Activated CD8-positive, alpha-beta T cell treated with anti-CD3 and anti-CD28 coated beads for 36 hours (primary cell): ENCODE results near the gene CLIC3. TPM values are rescaled to one million over a fixed set of nuclear protein-coding genes. Genes with fewer than 3 reads are reported as not detected.
A peak's percentile ranks its signal among the peaks of the same experiment; 100 is the strongest.
"Not testable (repeated sequence)": the region's sequence is repeated elsewhere in the genome, so short reads cannot be mapped to it uniquely, and the experiment has no call there.

Source experiments
- ATAC-seq: fragments of 200-7000 bp; cut with Tn5 transposase; one replicate; pipeline ENCODE4 v1.10.0; 2021; ENCODE audit warnings: mild to moderate bottlenecking, moderate library complexity
- CTCF ChIA-PET: fragments of 350-600 bp; sonication (Branson Sonifier 250); formaldehyde crosslinking; loops from one replicate; lab custom pipeline; 2021; ENCODE audit warnings: antibody characterized with exemption; lab: Charles Lee
- POLR2A ChIA-PET: fragments of 350-600 bp; sonication (Branson Sonifier 250); formaldehyde crosslinking; loops from one replicate; lab custom pipeline; 2021; ENCODE audit warnings: antibody characterized with exemption; lab: Charles Lee
- DNase-seq: peaks from one replicate; pipeline ENCODE4 v3.0.0-alpha.2; 2020
- H3K27ac Mint-ChIP-seq: one replicate; pipeline ENCODE4 v1.8.0; 2021; ENCODE audit warnings: mild to moderate bottlenecking, mixed read lengths
- H3K27me3 Mint-ChIP-seq: one replicate; pipeline ENCODE4 v1.8.0; 2021; ENCODE audit warnings: mixed read lengths
- H3K36me3 Mint-ChIP-seq: one replicate; pipeline ENCODE4 v1.8.0; 2021; ENCODE audit warnings: low read depth, mixed read lengths
- H3K4me1 Mint-ChIP-seq: one replicate; pipeline ENCODE4 v1.8.0; 2021; ENCODE audit warnings: low read depth, mixed read lengths
- H3K4me3 Mint-ChIP-seq: one replicate; pipeline ENCODE4 v1.8.0; 2021; ENCODE audit warnings: mild to moderate bottlenecking, moderate library complexity, mixed read lengths
- H3K9me3 Mint-ChIP-seq: one replicate; pipeline ENCODE4 v1.8.0; 2021; ENCODE audit warnings: mixed read lengths
- CTCF ChIP-seq: fragments of 200-600 bp; IDR thresholded peaks from one replicate; pipeline ENCODE4 v1.8.0; 2022; ENCODE audit warnings: antibody characterized with exemption, mild to moderate bottlenecking
- intact Hi-C: fragments of 100-400 bp; cut with micrococcal nuclease; formaldehyde crosslinking; loops from one replicate; pipeline ENCODE4 v1.10.0; 2022
- total RNA-seq, 2 experiments: library from RNA; stranded (reverse); gene quantifications; one replicate each; pipeline ENCODE4 v1.2.3, GENCODE V29; 2021

CLIC3 gene
- total RNA-seq, 2 experiments from 2014 or later, result not detected

DNA sequence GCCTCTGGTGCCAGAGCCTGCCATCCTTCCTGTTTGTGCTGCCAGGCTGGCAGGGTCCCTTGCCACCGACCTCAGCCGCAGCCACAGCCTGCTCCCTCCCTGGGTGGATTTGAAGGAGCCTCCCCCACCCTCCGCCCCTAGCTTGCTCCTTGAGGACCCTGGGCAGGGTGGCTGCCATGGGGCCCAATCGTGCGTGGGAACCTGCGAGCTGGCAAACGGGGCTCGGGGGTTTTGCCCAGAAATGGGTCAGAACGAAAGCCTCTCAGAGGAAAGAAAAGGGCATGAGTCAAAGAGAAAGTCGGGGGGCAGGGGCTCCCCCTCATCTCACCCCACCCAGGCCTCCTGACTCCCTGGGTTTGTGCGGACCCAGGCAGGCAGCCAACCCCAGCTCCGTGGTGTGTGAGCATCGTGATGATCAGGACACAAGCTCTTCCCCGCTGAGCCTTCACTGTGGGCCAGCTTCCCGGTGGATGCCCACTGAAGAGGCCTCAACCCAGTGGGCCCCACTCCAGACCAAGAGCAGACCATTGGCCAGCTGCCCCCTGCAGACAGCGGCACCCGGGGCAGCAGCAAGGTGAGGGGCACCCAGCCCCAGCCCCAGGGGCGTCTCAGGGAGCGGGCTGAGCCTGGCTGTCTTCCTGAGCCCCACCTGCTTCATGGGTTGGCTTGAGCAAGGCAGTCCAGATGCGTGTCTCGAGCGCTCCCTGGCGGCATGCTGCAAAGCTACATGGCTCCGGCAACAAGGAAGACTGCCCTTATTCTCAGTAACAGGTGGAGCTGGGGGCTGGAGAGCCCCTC lies 38.5 kb upstream of the CLIC3 start:
- intact Hi-C loops, result loop anchor here (5.0 kb wide), 1 partner anchor 248 kb away; no protein-coding TSS in a partner anchor
- Mint-ChIP-seq H3K36me3 (no peaks in the 10 kb centered on the region), H3K27me3 (no peaks in the 10 kb centered on the region), H3K4me3 (peak overlapping the region; percentile 47), H3K9me3 (no peaks in the 10 kb centered on the region), H3K27ac (peak overlapping the region; percentile 85), H3K4me1 (peaks cover 35% of the 10 kb centered on the region)
- CTCF ChIA-PET, result interaction anchor here (0.6 to 3.6 kb wide), 54 partner anchors 9 to 274 kb away, joined by 3 to 82 read pairs (median 6); partner anchors contain the start of genes AJM1, C8G, CLIC3 and FBXW5
- POLR2A ChIA-PET, result interaction anchor here (0.6 to 2.1 kb wide), 12 partner anchors 8 to 307 kb away, joined by 3 to 9 read pairs (median 3); partner anchors contain the start of genes PAXX and SAPCD2
- peak; percentile 86 for TF ChIP-seq CTCF
- DNase-seq, result peak; percentile 91
- ATAC-seq, result peak; percentile 89

DNA sequence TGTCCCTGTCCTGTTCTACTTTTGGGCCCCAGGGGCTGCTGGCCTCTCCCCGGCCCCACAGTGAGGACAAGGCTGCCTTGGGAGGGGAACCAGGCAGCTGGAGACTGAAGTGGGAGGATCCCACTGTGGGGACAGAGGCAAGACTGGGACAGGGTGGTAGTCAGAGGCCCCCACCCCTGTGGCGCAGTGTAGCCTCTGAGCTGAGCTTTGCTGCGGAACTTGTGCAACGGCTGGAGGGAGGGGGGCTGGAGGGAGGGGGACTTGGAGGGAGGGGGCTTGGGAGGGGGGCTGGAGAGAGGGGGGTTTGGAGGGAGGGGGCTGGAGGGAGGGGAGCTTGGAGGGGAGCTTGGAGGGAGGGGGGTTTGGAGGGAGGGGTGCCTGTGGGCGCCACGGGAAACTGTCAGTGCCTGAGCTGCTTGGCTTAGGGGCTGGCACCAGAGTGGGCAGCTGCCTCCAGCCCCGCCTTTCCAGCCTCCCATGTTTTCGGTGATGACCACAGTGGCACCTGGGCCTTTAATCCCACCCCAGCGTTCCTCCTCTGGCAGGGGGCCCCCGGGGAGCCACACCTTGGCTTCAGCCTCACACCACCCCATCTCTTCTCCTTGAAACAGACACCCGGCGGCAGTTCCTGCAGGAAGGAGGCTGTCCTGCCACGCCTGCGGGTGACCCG lies 37.8 kb upstream of the CLIC3 start:
- H3K4me1 Mint-ChIP-seq, result peaks cover 42% of the 10 kb centered on the region
- TF ChIP-seq CTCF, result no peak
- DNase-seq, result no peak
- H3K4me3 Mint-ChIP-seq, result peak overlapping the region; percentile 47
- ChIA-PET POLR2A (interaction anchor here (0.6 to 2.1 kb wide), 9 partner anchors 8 to 306 kb away, joined by 3 to 9 read pairs (median 3); partner anchors contain the start of gene TRAF2), CTCF (interaction anchor here (0.7 to 3.6 kb wide), 44 partner anchors 9 to 273 kb away, joined by 3 to 82 read pairs (median 7); partner anchors contain the start of genes AJM1, C8G, CLIC3 and FBXW5)
- H3K27me3 Mint-ChIP-seq, result no peaks in the 10 kb centered on the region
- ATAC-seq, result no peak
- H3K36me3 Mint-ChIP-seq, result no peaks in the 10 kb centered on the region
- peak overlapping the region; percentile 85 for H3K27ac Mint-ChIP-seq
- no peaks in the 10 kb centered on the region for H3K9me3 Mint-ChIP-seq
- intact Hi-C loops, result no loop called here

GRCh38 chr9:137033481-137033880 lies 37.1 kb upstream of the CLIC3 start:
- CTCF ChIA-PET, result interaction anchor here (1.2 to 3.6 kb wide), 8 partner anchors 11 to 228 kb away, joined by 3 to 82 read pairs (median 20); partner anchors contain the start of genes C8G, FBXW5 and NPDC1
- DNase-seq, POLR2A ChIA-PET, H3K27ac Mint-ChIP-seq, H3K9me3 Mint-ChIP-seq, ATAC-seq, intact Hi-C loops, H3K4me3 Mint-ChIP-seq, H3K36me3 Mint-ChIP-seq, H3K27me3 Mint-ChIP-seq: not testable (repeated sequence)
- peaks cover 47% of the 10 kb centered on the region for H3K4me1 Mint-ChIP-seq

DNA sequence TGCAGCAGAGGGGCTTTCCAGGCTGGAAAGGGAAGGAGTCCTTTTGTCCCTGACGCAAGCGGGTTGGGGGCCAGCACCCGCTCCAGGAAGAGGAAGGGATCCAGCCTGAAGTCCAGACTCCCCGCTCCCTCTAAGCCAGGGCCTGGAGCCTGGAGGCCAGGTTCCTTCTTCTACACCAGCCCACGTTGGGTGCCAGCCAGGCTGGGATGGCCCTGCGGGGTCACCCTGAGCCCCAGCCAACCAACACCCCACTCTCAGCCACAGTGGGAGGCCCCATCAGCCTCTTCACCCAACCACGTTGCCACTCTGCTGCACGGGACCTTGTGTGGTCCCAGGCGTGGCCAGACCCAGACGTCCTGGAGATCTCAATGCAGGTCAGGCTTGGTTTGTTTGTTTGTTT lies 36.5 kb upstream of the CLIC3 start:
- H3K36me3 Mint-ChIP-seq, result no peaks in the 10 kb centered on the region
- POLR2A ChIA-PET, result no interaction called here
- no peaks in the 10 kb centered on the region for H3K27me3 Mint-ChIP-seq
- CTCF ChIA-PET, result interaction anchor here (1.1 to 8.3 kb wide), 2 partner anchors 14 to 34 kb away, joined by 5 to 109 read pairs; partner anchors contain the start of gene SAPCD2
- no peaks in the 10 kb centered on the region for H3K9me3 Mint-ChIP-seq
- DNase-seq (no peak), ATAC-seq (no peak)
- peaks cover 47% of the 10 kb centered on the region for H3K4me1 Mint-ChIP-seq
- no peak for TF ChIP-seq CTCF
- H3K27ac Mint-ChIP-seq, result no peak overlapping the region
- intact Hi-C loops, result no loop called here
- H3K4me3 Mint-ChIP-seq, result no peak overlapping the region

DNA sequence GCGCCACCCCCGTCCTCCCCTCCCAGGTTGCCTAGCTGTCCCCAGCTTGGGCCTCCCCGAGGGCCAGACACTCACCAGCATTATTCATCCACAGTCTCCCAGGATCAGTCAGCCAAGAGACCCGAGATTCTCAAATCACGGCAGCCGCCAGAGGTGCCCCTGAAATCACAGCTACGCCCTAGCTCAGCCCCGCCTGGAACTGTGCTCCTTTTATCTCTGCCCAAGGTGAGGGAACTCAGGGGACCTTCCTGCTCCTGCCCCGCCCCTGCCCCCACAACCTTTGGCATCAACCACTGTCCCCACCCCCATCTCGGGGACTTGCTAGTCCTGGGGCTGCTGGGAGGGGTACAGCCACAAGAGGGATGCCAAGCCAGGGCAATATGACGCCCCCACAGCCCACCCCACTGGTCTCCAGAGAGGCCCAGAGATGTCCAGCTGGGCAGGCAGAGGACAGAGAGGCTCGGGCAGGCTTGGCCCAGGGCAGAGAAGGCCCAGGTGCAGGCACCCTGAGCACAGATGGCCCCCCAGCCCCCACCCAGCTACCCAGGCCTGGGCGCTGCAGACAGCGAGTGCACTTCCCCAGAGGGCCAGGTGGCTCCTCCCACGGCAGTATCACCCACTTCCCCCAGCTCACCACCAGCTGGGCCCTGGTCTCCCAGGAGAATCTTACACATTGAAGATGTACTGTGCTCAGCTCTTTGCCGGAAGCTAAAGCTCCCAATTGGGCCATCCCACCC lies 35.7 kb upstream of the CLIC3 start, which contains the start of gene FUT7:
FUT7 (minus strand) TSS at position 185 of the 737 bp plus-strand sequence; CDS start at position 88, 97 bp downstream.
- no peaks in the 10 kb centered on the region for H3K36me3 Mint-ChIP-seq
- POLR2A ChIA-PET, result interaction anchor here (1.0 kb wide), 1 partner anchor 12 kb away, joined by 3 read pairs; no protein-coding TSS in a partner anchor
- peak; percentile 52 for DNase-seq
- no peaks in the 10 kb centered on the region for H3K27me3 Mint-ChIP-seq
- no peak for TF ChIP-seq CTCF
- no peak for ATAC-seq
- no peak within 1 kb of the TSS for H3K4me3 Mint-ChIP-seq
- H3K9me3 Mint-ChIP-seq, result no peaks in the 10 kb centered on the region
- peak within 1 kb of the TSS; percentile 42 for H3K27ac Mint-ChIP-seq
- intact Hi-C loops, result no loop called here
- H3K4me1 Mint-ChIP-seq, result peaks cover 50% of the 10 kb centered on the region
- CTCF ChIA-PET, result interaction anchor here (0.7 to 8.3 kb wide), 6 partner anchors 15 to 87 kb away, joined by 3 to 109 read pairs (median 6); partner anchors contain the start of genes C8G and SAPCD2
